ENCODE measurements around the gene THAP5.
"Not testable (repeated sequence)": the region's sequence is repeated elsewhere in the genome, so short reads cannot be mapped to it uniquely, and the experiment has no call there.

THAP5 gene

GRCh38 chr7:108585843-108586242 is 16.3 kb upstream of the THAP5 start:
- DNase-seq (ENCODE audit: low read depth, low spot score): no peak

DNA sequence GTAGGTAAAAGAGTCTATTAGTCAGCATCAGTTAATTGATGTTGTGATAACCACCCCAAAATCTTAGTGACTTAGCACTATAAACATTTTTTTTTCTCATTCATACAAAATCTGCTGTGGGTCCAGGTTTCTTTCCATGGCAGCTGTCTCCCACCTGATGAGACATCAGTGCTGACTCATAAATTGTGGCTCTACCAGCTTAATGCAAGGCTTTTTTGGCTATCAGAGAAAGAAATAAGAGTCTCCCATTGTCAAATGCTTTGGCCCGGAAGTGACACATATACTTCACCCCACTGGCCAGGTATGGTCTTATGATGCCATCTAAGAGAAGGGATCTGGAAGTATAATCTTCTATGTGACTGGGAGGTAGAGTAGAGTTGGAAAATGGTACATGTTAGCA is 14.7 kb upstream of the THAP5 start:
- no peak for DNase-seq (ENCODE audit: low read depth, low spot score)

- DNase-seq (ENCODE audit: low read depth, low spot score): no peak
Observed at GRCh38 chr7:108581655-108582491, 12.4 kb upstream of the THAP5 start.

DNA sequence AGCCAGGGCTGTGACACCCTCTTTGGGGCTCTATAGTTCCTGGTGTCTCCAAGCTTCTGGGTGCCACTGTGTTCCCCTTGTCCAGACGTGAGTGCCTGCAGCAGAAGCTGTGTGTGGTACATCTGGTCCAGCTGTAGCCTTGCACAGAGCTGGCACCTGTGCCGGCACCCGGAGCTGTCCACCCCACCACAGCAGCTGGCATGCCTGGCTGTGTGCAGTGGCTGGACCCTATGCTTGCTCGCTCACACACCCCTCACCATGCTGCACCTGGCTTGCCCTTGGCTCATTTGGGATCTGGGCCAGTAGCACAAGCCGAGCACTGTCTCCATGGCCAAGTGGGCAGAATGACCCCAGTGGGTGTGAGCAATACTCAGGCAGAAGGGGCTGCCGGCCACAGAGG is 10.8 kb upstream of the THAP5 start:
- DNase-seq (ENCODE audit: low read depth, low spot score): no peak

GRCh38 chr7:108578937-108579336 is 9.4 kb upstream of the THAP5 start:
- no peak for DNase-seq (ENCODE audit: low read depth, low spot score)

DNA sequence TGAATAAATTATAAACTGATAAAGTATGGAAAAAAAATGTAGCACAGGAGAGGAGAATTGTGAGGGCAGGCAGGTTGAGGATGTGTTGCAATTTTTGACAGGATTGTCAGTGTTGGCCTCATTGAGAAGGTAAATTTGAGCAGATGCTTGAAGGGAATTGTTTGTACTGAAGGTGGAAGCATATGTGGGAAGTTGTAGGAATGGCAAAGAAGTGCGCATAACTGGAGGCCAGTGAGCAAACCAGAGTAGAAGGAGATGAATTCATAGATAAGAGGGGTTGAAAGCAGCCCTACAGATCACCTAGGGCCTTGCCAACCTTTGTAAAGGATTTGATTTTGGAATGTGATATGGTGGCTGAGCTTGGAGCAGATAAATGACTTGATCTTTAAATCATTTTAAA is 6.6 kb upstream of the THAP5 start:
- DNase-seq (ENCODE audit: low read depth, low spot score): no peak

DNA sequence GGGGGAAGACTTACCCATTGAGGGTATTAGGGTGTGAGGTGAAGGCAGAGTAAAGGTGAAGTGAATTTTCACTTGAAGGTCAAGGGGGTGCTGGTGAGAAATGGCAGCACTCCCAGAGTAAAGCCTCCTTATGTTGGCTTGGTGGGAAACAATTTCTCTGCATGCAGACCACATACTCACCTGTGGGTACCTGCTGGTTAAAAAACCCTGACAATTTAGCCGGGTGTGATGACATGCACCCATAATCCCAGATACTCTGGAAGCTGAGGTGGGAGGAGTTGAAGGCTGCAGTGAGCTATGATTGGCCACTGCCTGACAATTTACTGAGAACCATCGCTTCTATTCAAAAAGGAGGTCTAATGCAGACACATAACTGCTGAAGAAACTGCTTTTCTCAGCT is 5.7 kb upstream of the THAP5 start:
- no peak for DNase-seq (ENCODE audit: low read depth, low spot score)

- DNase-seq (ENCODE audit: low read depth, low spot score): no peak
Observed at GRCh38 chr7:108572480-108572879, 3.0 kb upstream of the THAP5 start.

- no peak for DNase-seq (ENCODE audit: low read depth, low spot score)
Observed at GRCh38 chr7:108570146-108570755, 745 bp upstream of the THAP5 start.

- no peak for DNase-seq (ENCODE audit: low read depth, low spot score)
Observed at GRCh38 chr7:108568801-108569380, 615 bp downstream of the THAP5 start.

DNA sequence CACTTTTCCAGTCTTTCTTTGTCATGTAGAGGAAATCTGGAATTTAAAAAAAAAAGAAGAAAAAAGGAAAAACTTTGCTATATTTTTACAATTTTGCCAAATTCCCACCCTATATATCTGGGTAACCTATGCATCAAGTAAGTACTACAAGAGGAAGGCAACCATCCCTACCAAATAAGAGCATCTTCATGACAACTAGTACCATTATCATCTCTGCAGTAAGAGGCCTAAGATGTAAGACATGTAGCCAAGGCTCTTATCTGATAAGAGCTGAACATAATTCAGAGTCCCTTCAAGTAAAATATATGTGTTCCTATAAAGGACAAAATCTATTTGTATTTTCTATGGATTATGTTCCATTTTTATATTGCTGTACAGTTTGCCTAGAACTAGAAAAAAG is 3.5 kb downstream of the THAP5 start:
- DNase-seq (ENCODE audit: low read depth, low spot score): no peak

- no peak for DNase-seq (ENCODE audit: low read depth, low spot score)
Observed at GRCh38 chr7:108561047-108561619, 8.4 kb downstream of the THAP5 start.

DNA sequence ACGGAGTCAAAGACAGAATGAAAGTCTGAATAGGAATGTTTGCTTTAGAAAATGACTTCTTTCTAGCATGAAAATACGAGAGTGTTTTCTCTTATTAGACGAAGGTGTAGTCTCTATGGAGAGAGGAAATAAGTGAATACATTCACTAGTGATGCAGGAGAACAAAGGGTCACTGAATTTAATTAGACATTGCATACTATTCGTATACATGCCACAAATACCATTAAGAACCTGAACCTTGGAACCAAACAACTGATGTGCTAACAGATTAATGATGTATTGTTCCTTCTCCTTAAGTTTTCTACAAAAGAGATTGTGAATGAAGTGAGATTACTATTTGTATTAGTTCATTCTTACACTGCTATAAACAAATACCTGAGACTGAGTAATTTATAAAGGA is 10.3 kb downstream of the THAP5 start:
- no peak for DNase-seq (ENCODE audit: low read depth, low spot score)

DNA sequence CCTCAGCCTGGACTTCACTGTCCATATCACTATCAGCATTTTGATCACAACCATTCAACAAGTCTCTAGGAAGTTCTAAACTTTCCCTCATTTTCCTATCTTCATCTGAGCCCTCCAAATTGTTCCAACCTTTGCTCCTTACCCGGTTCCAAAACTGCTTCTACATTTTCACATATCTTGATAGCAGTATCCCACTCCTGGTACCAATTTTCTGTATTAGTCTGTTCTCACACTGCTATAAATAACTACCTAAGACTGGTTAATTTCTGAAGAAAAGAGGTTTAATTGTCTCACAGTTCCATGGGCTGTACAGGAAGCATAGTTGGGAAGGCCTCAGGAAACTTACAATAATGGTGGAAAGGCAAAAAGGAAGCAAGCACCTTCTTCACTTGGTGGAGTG is 11.9 kb downstream of the THAP5 start:
- no peak for DNase-seq (ENCODE audit: low read depth, low spot score)

DNA sequence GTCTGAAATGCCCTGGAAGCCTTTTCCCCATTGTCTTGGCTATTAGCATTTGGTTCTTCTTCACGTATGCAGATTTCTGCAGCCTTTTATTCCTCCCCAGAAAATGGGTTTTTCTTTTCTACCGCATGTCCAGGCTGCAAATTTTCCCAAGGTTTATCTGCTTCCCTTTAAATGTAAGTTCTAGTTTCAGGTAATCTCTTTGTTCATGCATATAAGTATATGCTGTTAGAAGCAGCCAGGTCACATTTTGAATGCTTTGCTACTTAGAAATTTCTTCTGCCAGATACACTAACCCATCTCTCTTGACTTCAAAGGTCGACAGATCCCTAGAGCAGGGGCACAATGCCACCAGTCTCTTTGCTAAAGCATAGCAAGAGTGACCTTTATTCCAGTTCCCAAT is 12.3 kb downstream of the THAP5 start:
- DNase-seq (ENCODE audit: low read depth, low spot score): no peak

DNA sequence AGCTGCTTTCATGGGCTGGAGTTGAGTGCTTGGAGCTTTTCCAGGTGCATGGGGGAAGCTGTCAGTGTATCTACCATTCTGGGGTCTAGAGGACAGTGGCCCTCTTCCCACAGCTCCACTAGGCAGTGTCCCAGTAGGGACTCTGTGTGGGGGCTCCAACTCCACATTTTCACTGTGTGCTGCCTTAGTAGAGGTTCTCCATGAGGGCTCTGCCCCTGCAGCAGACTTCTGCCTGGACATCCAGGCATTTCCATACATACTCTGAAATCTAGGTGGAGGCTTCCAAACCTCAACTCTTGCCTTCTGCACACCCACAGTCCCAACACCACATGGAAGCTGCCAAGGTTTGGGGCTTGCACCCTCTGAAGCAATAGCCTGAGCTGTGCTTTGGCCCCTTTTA is 12.8 kb downstream of the THAP5 start:
- not testable (repeated sequence) for DNase-seq (ENCODE audit: low read depth, low spot score)

DNA sequence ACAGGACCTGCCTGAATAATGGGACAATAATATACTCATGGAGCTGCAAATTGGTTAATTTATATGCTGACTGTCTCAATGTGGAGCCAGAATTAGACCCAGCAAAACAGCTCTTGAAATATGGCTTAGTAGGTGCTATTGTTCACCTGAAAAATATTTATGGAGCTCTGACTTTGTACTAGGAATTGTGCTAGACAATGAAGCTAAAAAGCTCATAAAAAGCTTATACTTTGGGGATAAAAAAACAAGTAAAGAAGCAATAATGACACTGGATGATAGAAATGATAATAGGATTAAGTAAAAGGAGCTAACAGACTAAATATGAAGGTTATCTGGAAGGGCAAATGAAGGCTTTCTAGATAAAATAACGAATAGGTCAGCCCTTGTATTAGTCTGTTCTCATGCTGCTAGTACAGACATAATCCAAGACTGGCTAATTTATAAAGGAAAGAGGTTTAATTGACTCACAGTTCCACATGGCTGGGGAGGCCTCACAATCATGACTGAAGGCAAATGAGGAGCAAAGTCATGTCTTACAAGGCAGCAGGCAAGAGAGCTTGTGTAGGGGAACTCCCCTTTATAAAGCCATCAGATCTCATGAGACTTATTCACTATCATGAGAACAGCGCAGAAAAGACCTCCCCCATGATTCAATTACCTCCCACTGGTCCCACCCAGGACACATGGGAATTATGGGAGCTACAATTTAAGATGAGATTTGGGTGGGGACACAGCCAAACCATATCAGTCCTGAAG is 21.2 kb downstream of the THAP5 start:
- not testable (repeated sequence) for DNase-seq (ENCODE audit: low read depth, low spot score)

- DNase-seq (ENCODE audit: low read depth, low spot score): no peak
Observed at GRCh38 chr7:108541478-108541877, 28.0 kb downstream of the THAP5 start.

- DNase-seq (ENCODE audit: low read depth, low spot score): not testable (repeated sequence)
Observed at GRCh38 chr7:108538685-108539084, 30.8 kb downstream of the THAP5 start.

GRCh38 chr7:108538236-108538635 is 31.3 kb downstream of the THAP5 start:
- not testable (repeated sequence) for DNase-seq (ENCODE audit: low read depth, low spot score)

DNA sequence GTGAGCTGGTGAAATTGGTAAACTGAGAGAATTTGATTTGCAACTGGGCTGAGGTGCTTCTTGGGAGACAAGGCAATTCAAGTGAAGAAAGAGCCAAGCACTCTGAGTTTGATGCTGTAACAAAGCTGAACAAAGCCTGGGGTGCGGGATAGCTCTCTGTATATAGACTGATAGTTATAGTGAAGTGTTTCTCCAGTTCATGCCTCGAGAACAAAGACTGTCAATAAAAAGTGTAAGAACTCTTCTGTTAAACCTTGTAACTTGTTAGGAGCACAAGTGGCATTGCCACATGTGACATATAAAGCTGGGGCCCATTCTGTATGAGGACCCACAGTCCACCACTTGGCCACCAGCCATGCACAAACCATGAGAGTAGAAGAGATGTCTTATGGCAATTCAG is 32.3 kb downstream of the THAP5 start:
- DNase-seq (ENCODE audit: low read depth, low spot score): no peak

GRCh38 chr7:108535744-108536143 is 33.8 kb downstream of the THAP5 start:
- no peak for DNase-seq (ENCODE audit: low read depth, low spot score)

Measured in smooth muscle cell of the brain vasculature (primary cell).